Measurements from ENCODE around the gene LGALS7.

LGALS7 gene

DNA sequence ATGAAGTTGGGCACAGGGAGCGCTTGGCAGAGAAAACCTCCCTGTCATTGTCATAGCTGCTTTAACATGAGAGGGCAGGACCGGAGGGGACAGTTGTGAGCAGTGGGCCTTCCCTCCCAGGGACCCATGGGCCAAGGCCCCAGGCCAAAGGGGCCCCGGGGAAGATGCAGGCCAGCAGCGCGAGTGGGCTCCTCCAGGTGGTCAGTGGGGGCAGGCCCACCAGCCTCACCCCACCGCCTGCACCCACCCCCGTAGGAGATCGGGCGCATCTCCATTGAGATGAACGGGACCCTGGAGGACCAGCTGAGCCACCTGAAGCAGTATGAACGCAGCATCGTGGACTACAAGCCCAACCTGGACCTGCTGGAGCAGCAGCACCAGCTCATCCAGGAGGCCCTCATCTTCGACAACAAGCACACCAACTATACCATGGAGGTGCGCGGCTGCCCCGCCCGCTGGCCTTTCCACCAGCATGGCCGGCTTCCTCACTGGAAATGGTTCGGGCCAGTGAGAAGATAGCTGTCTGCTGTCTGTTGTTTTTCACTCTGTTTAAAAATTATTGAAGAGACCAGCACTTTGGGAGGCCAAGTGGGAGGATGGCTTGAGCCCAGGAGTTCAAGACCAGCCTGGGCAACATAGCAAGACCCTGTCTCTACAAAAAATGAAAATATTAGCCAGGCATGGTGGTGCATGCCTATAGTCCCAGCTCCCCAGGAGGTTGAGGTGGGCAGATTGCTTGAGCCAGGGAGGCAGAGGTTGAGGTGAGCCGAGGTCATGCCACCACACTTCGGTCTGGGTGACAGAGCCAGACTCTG lies 47.6 kb downstream of the LGALS7 start:
- DNase-seq = no peak

DNA sequence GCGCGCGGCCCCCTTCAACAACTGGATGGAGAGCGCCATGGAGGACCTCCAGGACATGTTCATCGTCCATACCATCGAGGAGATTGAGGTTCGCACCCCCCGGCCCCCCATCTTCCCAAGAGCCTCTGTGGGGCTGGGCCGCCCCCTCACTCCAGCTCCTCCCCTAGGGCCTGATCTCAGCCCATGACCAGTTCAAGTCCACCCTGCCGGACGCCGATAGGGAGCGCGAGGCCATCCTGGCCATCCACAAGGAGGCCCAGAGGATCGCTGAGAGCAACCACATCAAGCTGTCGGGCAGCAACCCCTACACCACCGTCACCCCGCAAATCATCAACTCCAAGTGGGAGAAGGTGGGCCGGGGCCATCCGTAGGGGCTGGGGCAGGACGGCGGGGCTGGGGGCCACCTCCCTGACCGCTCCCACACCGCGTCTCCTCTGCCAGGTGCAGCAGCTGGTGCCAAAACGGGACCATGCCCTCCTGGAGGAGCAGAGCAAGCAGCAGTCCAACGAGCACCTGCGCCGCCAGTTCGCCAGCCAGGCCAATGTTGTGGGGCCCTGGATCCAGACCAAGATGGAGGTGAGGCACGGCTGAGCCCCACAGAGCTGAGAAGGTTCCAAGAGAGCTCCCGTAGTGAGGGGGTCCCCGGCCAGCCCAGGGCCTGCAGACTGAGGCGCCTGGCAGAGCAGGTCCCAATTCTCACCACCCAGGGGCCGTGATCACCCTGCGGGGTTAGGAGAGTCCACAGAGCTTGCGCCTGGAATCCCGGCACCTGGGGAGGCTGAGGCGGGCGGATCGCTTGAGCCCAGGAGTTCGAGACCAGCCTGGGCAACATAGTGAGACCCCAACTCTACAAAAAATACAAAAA lies 49.1 kb downstream of the LGALS7 start:
- DNase-seq = no peak

DNA sequence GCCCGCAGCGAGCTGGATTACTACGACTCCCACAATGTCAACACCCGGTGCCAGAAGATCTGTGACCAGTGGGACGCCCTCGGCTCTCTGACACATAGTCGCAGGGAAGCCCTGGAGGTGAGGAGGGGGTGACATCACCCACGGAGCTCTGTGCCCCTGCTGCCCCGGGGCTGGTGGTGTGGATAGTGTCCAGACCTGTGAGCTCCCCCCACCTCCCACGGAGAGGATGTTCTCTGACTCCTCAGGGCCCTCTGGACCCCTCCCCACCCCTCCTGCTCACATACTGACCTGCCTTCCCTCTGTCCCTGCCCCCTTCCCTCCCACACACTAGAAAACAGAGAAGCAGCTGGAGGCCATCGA lies 49.7 kb downstream of the LGALS7 start:
- DNase-seq = no peak

DNA sequence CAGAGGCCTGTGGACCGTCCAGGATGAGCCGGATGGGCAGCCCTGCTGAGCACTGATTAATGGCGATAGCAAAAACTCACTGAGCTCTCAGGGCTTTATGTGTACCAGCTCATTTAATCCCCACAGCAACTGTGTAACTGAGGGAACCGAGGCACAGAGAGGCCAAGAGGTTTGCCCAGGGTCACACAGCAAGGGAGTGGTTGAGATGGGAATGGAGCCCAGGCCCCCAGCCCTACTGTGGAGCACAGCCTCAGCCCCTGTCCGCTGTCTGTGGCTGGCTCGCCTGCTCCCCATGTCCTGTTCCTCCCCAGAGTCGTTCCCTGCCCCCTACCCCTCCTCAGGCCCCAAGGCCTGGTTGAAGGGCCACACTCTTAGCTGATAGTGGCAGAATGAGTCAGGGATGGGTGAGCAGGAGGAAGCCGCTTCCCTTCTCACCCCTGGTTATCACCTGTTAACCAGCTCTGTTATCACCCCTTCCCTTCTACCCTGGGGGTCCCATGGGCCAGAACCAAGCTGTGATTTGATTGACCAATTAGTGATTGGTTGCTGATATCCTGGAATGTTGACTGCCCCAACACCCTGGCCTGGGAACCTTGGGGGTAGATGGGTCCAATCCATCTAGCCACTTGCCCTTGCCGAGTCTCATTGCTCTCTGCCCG lies 50.2 kb downstream of the LGALS7 start:
- no peak for DNase-seq

DNA sequence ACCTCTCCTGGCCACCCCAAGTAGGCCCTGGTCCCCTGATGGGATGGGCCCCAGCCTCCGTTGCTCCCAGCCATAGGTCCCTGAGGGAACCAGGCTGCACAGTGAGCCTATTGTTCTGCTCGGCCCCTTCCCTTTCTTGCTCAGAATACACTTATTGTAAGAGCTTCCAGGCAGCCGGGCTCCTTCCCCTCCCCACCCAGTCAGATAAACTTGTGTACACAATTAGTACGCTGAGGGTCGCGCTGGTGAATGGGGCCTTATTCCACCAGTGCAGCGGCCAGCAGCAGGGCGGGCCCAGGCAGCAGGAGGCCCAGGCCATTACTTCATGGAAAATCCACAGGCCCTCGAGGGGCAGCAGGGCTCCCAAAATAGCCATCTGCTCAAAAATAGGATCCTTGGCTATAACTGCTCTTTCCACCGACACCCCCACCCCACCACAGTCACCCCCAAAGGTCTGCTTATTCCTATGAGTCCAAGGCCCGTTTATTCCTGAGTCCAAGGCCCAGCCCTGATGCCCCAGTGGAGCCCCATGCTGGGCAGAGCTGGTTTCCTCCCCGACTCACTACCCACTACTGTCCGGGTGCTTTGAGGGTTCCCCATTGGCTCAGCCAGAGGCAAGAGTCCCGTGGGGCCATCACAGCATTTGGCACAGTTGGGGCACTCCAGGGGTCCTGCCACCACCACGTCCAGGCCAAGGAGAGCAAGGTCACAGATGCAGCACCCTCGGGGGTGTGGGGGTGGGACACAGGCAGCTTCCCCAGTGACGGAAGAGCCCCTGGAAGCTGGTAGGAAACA lies 51.1 kb downstream of the LGALS7 start:
- DNase-seq = no peak

DNA sequence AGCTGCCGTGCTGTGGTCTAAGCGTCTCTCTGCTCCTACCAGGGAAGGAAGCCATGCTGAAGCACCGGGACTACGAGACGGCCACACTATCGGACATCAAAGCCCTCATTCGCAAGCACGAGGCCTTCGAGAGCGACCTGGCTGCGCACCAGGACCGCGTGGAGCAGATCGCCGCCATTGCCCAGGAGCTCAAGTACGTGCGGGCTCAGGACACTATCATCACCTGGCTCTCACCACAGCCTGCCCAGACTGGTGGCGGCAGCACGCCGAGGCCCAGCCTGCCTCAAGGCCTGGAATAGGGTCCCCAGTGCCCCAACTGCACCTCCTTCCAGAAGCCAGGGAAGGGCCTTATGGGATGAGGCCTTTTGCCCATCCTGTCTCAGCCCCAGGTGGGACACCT lies 51.8 kb downstream of the LGALS7 start:
- DNase-seq = no peak
